H1 (cell line): ENCODE data around the gene FIS1. TPM values are rescaled to one million over a fixed set of nuclear protein-coding genes. Genes with fewer than 3 reads are reported as not detected.

Experiments used
- CTCF ChIA-PET: fragments of 300-600 bp; sonication (Branson Sonifier 250); formaldehyde crosslinking; loops from one replicate; lab custom pipeline; 2021; ENCODE audit not compliant: partially characterized antibody; lab: Charles Lee
- POLR2A ChIA-PET: fragments of 300-600 bp; sonication (Branson Sonifier 250); formaldehyde crosslinking; loops from one replicate; lab custom pipeline; 2021; ENCODE audit warnings: inconsistent platforms; ENCODE audit not compliant: partially characterized antibody; lab: Charles Lee
- DNase-seq, 2 experiments: peaks; one replicate each; pipeline versions ENCODE4 v3.0.0 to v3.0.0-alpha.2; 2010 to 2022; ENCODE audit warnings: low spot score in 2 of 2, low read depth in 1 of 2, mixed read lengths in 1 of 2
- FAIRE-seq: peaks from 2 replicates; lab custom pipeline; 2011; peaks lifted over from hg19 to GRCh38; lab: Jason Lieb, UNC
- H2AFZ ChIP-seq: 2 replicates; pipeline ENCODE4 v1.8.1; 2012; ENCODE audit warnings: low read length, inconsistent platforms
- H2AK5ac ChIP-seq: 2 replicates; pipeline ENCODE4 v1.6.1; 2013; ENCODE audit warnings: low read depth, low read length
- H2BK120ac ChIP-seq: replicated peaks from 2 replicates; pipeline ENCODE3; 2013; ENCODE audit warnings: low read depth, low read length, inconsistent platforms
- H2BK12ac ChIP-seq: 2 replicates; pipeline ENCODE4 v1.6.1; 2013; ENCODE audit warnings: low read depth, low read length
- H2BK15ac ChIP-seq: 2 replicates; pipeline ENCODE4 v1.6.1; 2013; ENCODE audit warnings: low read length
- H2BK20ac ChIP-seq: 2 replicates; pipeline ENCODE4 v1.6.1; 2013; ENCODE audit warnings: low read length
- H2BK5ac ChIP-seq: 2 replicates; pipeline ENCODE4 v1.6.1; 2013; ENCODE audit warnings: low read depth, low read length
- H3K14ac ChIP-seq: 2 replicates; pipeline ENCODE4 v1.6.1; 2013; ENCODE audit warnings: inconsistent platforms; ENCODE audit not compliant: insufficient read length
- H3K18ac ChIP-seq: 2 replicates; pipeline ENCODE4 v1.6.1; 2013; ENCODE audit warnings: low read length; ENCODE audit errors: extremely low read depth
- H3K23ac ChIP-seq: 2 replicates; pipeline ENCODE4 v1.6.1; 2013; ENCODE audit warnings: inconsistent platforms; ENCODE audit not compliant: insufficient read length
- H3K23me2 ChIP-seq: 2 replicates; pipeline ENCODE4 v1.6.1; 2013; ENCODE audit warnings: low read depth, low read length
- H3K27ac ChIP-seq: 2 replicates; pipeline ENCODE4 v1.6.1; 2011; ENCODE audit warnings: low read depth, low read length, inconsistent platforms
- H3K27me3 ChIP-seq, 4 experiments: replicated peaks in 1 of 4; 1 replicate in 1 of 4; 2 replicates in 3 of 4; pipeline versions ENCODE4 v1.6.1 to v1.8.1; 2011 to 2013; ENCODE audit warnings: low read length in 3 of 4, mild to moderate bottlenecking in 3 of 4, inconsistent platforms in 2 of 4, mixed read lengths in 2 of 4, moderate library complexity in 1 of 4; ENCODE audit not compliant: control insufficient read depth in 3 of 4, insufficient read depth in 3 of 4; ENCODE audit errors: extremely low read depth in 1 of 4
- H3K36me3 ChIP-seq, 4 experiments: 2 replicates each; pipeline versions ENCODE4 v1.6.1 to v1.8.1; 2011 to 2013; ENCODE audit warnings: mild to moderate bottlenecking in 4 of 4, low read length in 3 of 4, moderate library complexity in 2 of 4, control low read depth in 1 of 4, inconsistent platforms in 1 of 4; ENCODE audit not compliant: insufficient read depth in 4 of 4, control insufficient read depth in 2 of 4
- H3K4ac ChIP-seq: replicated peaks from 2 replicates; pipeline ENCODE3; 2013; ENCODE audit warnings: low read length, low read depth, mixed read lengths, inconsistent platforms; ENCODE audit not compliant: insufficient read length
- H3K4me1 ChIP-seq, 4 experiments: replicated peaks in 1 of 4; 1 replicate in 1 of 4; 2 replicates in 3 of 4; pipeline versions ENCODE4 v1.6.1 to v1.8.1; 2011 to 2013; ENCODE audit warnings: low read length in 3 of 4, inconsistent platforms in 2 of 4, mixed read lengths in 1 of 4; ENCODE audit not compliant: insufficient read depth in 4 of 4, control insufficient read depth in 3 of 4
- H3K4me2 ChIP-seq, 2 experiments: 2 replicates each; pipeline versions ENCODE4 v1.6.1 to v1.8.1; 2011 to 2013; ENCODE audit warnings: low read depth in 2 of 2, low read length in 2 of 2, control low read depth in 1 of 2, inconsistent platforms in 1 of 2, mild to moderate bottlenecking in 1 of 2; ENCODE audit not compliant: insufficient read depth in 1 of 2
- H3K4me3 ChIP-seq, 4 experiments: fragments of 200-600, 300-600 bp in 1 of 4; sonication (generic), shearing (Covaris generic), sonication (Bioruptor Twin) in 1 of 4; 2 replicates each; pipeline versions ENCODE4 v1.5.1 to v1.8.1; 2011 to 2016; ENCODE audit warnings: low read length in 4 of 4, low read depth in 3 of 4, control low read depth in 2 of 4, inconsistent platforms in 2 of 4, mild to moderate bottlenecking in 2 of 4, mixed read lengths in 1 of 4, moderate library complexity in 1 of 4; ENCODE audit not compliant: insufficient read depth in 2 of 4; ENCODE audit errors: extremely low read depth in 1 of 4
- H3K56ac ChIP-seq: replicated peaks from 2 replicates; pipeline ENCODE3; 2013; ENCODE audit warnings: low read depth, mild to moderate bottlenecking, mixed read lengths, low read length, inconsistent platforms; ENCODE audit not compliant: insufficient read length
- H3K79me1 ChIP-seq: 2 replicates; pipeline ENCODE4 v1.6.1; 2013; ENCODE audit warnings: low read depth, low read length, control low read depth
- H3K79me2 ChIP-seq, 2 experiments: 2 replicates each; pipeline versions ENCODE4 v1.6.1 to v1.8.1; 2012 to 2013; ENCODE audit warnings: low read length in 2 of 2, mild to moderate bottlenecking in 2 of 2, inconsistent platforms in 1 of 2; ENCODE audit not compliant: insufficient read depth in 2 of 2, control insufficient read depth in 1 of 2
- H3K9ac ChIP-seq, 4 experiments: replicated peaks in 1 of 4; 1 replicate in 1 of 4; 2 replicates in 3 of 4; pipeline versions ENCODE4 v1.6.1 to v1.8.1; 2011 to 2013; ENCODE audit warnings: low read depth in 3 of 4, low read length in 3 of 4, control low read depth in 2 of 4, mild to moderate bottlenecking in 2 of 4, moderate library complexity in 2 of 4, inconsistent platforms in 1 of 4; ENCODE audit errors: extremely low read depth in 1 of 4
- H3K9me3 ChIP-seq, 2 experiments: 2 replicates each; pipeline versions ENCODE4 v1.6.1 to v1.8.1; 2012 to 2013; ENCODE audit warnings: mild to moderate bottlenecking in 2 of 2, moderate library complexity in 2 of 2, control low read depth in 1 of 2, inconsistent platforms in 1 of 2, low read depth in 1 of 2, low read length in 1 of 2, mixed read lengths in 1 of 2; ENCODE audit not compliant: insufficient read depth in 2 of 2
- H4K20me1 ChIP-seq, 2 experiments: replicated peaks in 1 of 2; 2 replicates each; pipeline versions ENCODE3 to v1.8.1; 2011 to 2013; ENCODE audit warnings: inconsistent platforms in 2 of 2, low read length in 2 of 2, mild to moderate bottlenecking in 1 of 2; ENCODE audit not compliant: insufficient read depth in 2 of 2, control insufficient read depth in 1 of 2
- H4K5ac ChIP-seq: 2 replicates; pipeline ENCODE4 v1.6.1; 2013; ENCODE audit warnings: low read length, low read depth, mixed read lengths, inconsistent platforms; ENCODE audit not compliant: insufficient read length
- H4K8ac ChIP-seq: 2 replicates; pipeline ENCODE4 v1.8.0; 2013; ENCODE audit warnings: mild to moderate bottlenecking, moderate library complexity, low read length, inconsistent platforms; ENCODE audit not compliant: insufficient read depth; ENCODE audit errors: extremely low read depth
- H4K91ac ChIP-seq: replicated peaks from 2 replicates; pipeline ENCODE3; 2013; ENCODE audit warnings: low read length, mixed read lengths, inconsistent platforms; ENCODE audit not compliant: insufficient read length
- ATF2 ChIP-seq: IDR thresholded peaks from 2 replicates; pipeline ENCODE4 v1.6.1; 2012; ENCODE audit warnings: low read length, inconsistent platforms
- CHD2 ChIP-seq: IDR thresholded peaks from 2 replicates; pipeline ENCODE4 v1.6.1; 2012; ENCODE audit warnings: low read length, improper control_type of control experiment
- EZH2 ChIP-seq: fragments of 200-600 bp; sonication (generic); IDR thresholded peaks from 2 replicates; pipeline ENCODE4 v1.7.1; 2012; ENCODE audit warnings: low read depth, mild to moderate bottlenecking, moderate library complexity, low read length, inconsistent platforms; ENCODE audit not compliant: severe bottlenecking
- NANOG ChIP-seq: IDR thresholded peaks from 2 replicates; pipeline ENCODE4 v1.6.1; 2011; ENCODE audit warnings: low read length, low read depth, mild to moderate bottlenecking, inconsistent platforms; ENCODE audit not compliant: insufficient read depth, poor library complexity, severe bottlenecking
- PHF8 ChIP-seq: fragments of 200-600 bp; sonication (generic); conservative IDR thresholded peaks from 2 replicates; pipeline ENCODE4 v1.7.1; 2012; ENCODE audit warnings: low read depth, mild to moderate bottlenecking, inconsistent platforms, low read length, moderate library complexity
- RXRA ChIP-seq: IDR thresholded peaks from 2 replicates; pipeline ENCODE4 v1.6.1; 2011; ENCODE audit warnings: low read depth, mild to moderate bottlenecking, low read length, moderate library complexity; ENCODE audit not compliant: insufficient read depth
- TAF7 ChIP-seq: optimal IDR thresholded peaks from 2 replicates; pipeline ENCODE3; 2011; ENCODE audit warnings: low read depth, mild to moderate bottlenecking, inconsistent platforms, low read length, moderate library complexity, borderline replicate concordance
- USF2 ChIP-seq: IDR thresholded peaks from 2 replicates; pipeline ENCODE4 v1.6.1; 2011; ENCODE audit warnings: low read length, improper control_type of control experiment
- WGBS, 2 experiments: shearing (Covaris generic) in 1 of 2; methylation state at CpG; one replicate each; pipeline versions ENCODE4 v1.1.6 to v1.1.7; 2013 to 2015; ENCODE audit warnings: low lambda C conversion rate in 2 of 2, mixed read lengths in 2 of 2, inconsistent platforms in 1 of 2, low coverage in 1 of 2, missing lambda C conversion rate in 1 of 2; ENCODE audit not compliant: insufficient replicate concordance in 2 of 2, insufficient coverage in 1 of 2, insufficient read length in 1 of 2; ENCODE audit errors: extremely low coverage in 1 of 2, missing lambda C conversion rate in 1 of 2; 5-methylcytosine and 5-hydroxymethylcytosine counted together
- polyA plus RNA-seq, 7 experiments: library from polyadenylated mRNA; depleted of rRNA in 3 of 7; stranded (reverse) in 5 of 7; unstranded in 2 of 7; fragments of >200 nt in 5 of 7; fragments of 200-250 nt in 2 of 7; gene quantifications; 1 replicate in 5 of 7; 2 replicates in 1 of 7; 4 replicates in 1 of 7; pipeline versions ENCODE4 v1.2.1 to v1.2.3, GENCODE V29; 2011 to 2013; ENCODE audit warnings: missing spikeins in 2 of 7, mixed read lengths in 2 of 7
- total RNA-seq: library from RNA; stranded (reverse); fragmentation: NEBNext Ultra II Directional; extraction: Animal tissue kit (Norgen Biotek cat#: 25700); gene quantifications from 2 replicates; pipeline ENCODE4 v1.2.1, GENCODE V29; 2021

FIS1 gene
- total and polyA plus RNA-seq, 2 of the 8 experiments (the other 6 are each of a cell fraction or from before 2014, with no cell fraction given): 128 to 195 TPM

- FAIRE-seq: no peak
- no peak for TF ChIP-seq CHD2
- TF ChIP-seq USF2: no peak
- TF ChIP-seq PHF8: no peak
- TF ChIP-seq RXRA: no peak
- no peak for TF ChIP-seq ATF2
- TF ChIP-seq NANOG: no peak
- no peak for TF ChIP-seq EZH2
- no peak for TF ChIP-seq TAF7
Measured at GRCh38 chr7:101240226-101241014, 4.5 kb downstream of the FIS1 start.

More at GRCh38 chr7:101240226-101241014, 4.5 kb downstream of the FIS1 start:
- peaks cover 0 to 9% (median 4%) of the 10 kb centered on the region in 4 experiments; a peak in 5 of 7 replicates for H3K4me1 ChIP-seq
- peaks cover 6% of the 10 kb centered on the region; the same call in 1 of the 2 replicates for H3K79me1 ChIP-seq
- 93% methylated on average over 30 of the region's 32 CpGs; no CpG with 5 or more reads in 1 of the 2 experiments for WGBS, 2 experiments
- no peak overlapping the region for H2BK20ac ChIP-seq
- H3K27me3 ChIP-seq: no peaks in the 10 kb centered on the region
- CTCF ChIA-PET: interaction anchor here (1.1 to 1.4 kb wide), 3 partner anchors 17 to 52 kb away, joined by 3 to 4 read pairs (median 4); no protein-coding TSS in a partner anchor
- peaks cover 7% of the 10 kb centered on the region for H3K23me2 ChIP-seq
- no peak overlapping the region for H3K27ac ChIP-seq
- H3K9ac ChIP-seq: no peak overlapping the region
- H4K5ac ChIP-seq: no peak overlapping the region
- H2BK120ac ChIP-seq: no peak overlapping the region
- H3K4me3 ChIP-seq: no peak overlapping the region
- no peak overlapping the region for H3K56ac ChIP-seq
- H4K20me1 ChIP-seq: peaks cover 0 to 12% of the 10 kb centered on the region in 2 experiments
- no peak overlapping the region for H3K14ac ChIP-seq
- no peak overlapping the region for H3K4me2 ChIP-seq
- no peaks in the 10 kb centered on the region for H3K9me3 ChIP-seq
- H4K8ac ChIP-seq: no peak overlapping the region
- H3K79me2 ChIP-seq: peaks cover 0 to 16% of the 10 kb centered on the region in 2 experiments; a peak in 1 of 4 replicates
- no peak overlapping the region for H2AK5ac ChIP-seq
- H4K91ac ChIP-seq: no peak overlapping the region
- no peak overlapping the region for H3K18ac ChIP-seq
- POLR2A ChIA-PET: interaction anchor here (1.3 to 1.6 kb wide), 2 partner anchors 11 to 22 kb away, joined by 3 to 4 read pairs; partner anchors contain the start of gene ZNHIT1
- DNase-seq: no peak
- H3K4ac ChIP-seq: no peak overlapping the region
- no peak overlapping the region for H2BK15ac ChIP-seq
- no peak overlapping the region for H2BK12ac ChIP-seq
- no peaks in the 10 kb centered on the region; a peak in 2 of 8 replicates for H3K36me3 ChIP-seq
- H3K23ac ChIP-seq: no peak overlapping the region
- no peak overlapping the region for H2AFZ ChIP-seq
- no peak overlapping the region for H2BK5ac ChIP-seq
